ENCODE data around the gene SMCO1. TPM values are rescaled to one million over a fixed set of nuclear protein-coding genes. Genes with fewer than 3 reads are reported as not detected.
"Not testable (repeated sequence)": the region's sequence is repeated elsewhere in the genome, so short reads cannot be mapped to it uniquely, and the experiment has no call there.

SMCO1 gene
- total and polyA plus RNA-seq, 2 experiments from 2014 or later: not detected

GRCh38 chr3:196457470-196457869 lies 57.7 kb downstream of the SMCO1 start:
- H3K79me2 ChIP-seq (replicated peaks; ENCODE audit: insufficient read depth); H3K27ac Mint-ChIP-seq; H3K4me1 ChIP-seq (ENCODE audit: insufficient read depth); H3K4me3 ChIP-seq; H3K36me3 Mint-ChIP-seq (ENCODE audit: low read depth); H3K9me2 ChIP-seq (ENCODE audit: insufficient read depth); H3K4me3 Mint-ChIP-seq; H3K9me3 Mint-ChIP-seq; H3K4me2 ChIP-seq; H3K27me3 ChIP-seq (ENCODE audit: insufficient read depth); H3K27ac ChIP-seq (ENCODE audit: low read depth); H3K4me1 Mint-ChIP-seq; H4K20me1 ChIP-seq (replicated peaks; ENCODE audit: insufficient read depth); H3F3A ChIP-seq (replicated peaks; ENCODE audit: low read depth); H3K27me3 Mint-ChIP-seq (ENCODE audit: insufficient read depth, low read depth, poor library complexity); ATAC-seq; H3K36me3 ChIP-seq (ENCODE audit: insufficient read depth); H2AFZ ChIP-seq: not testable (repeated sequence)
- TF ChIP-seq CTCF (conservative IDR thresholded peaks at IDR 0.05; ENCODE audit: low read depth in 2 of 2): peak in 1 of 2 experiments; percentile 25; a peak in 1 of 4 replicates
- DNase-seq (ENCODE audit: low spot score): peak; percentile 32

Small RNAs within 50 kb of the gene (small RNA-seq; reads per million reads assigned to genes)
- 1.1 reads per million, percentile 64 among the genes with 10 or more reads in this experiment for gene RPS29P3 (ENCODE audit: low replicate concordance)

Other genes starting within 250 kb of the SMCO1 start
- gene PCYT1A, start 227.6 kb downstream of the SMCO1 start, total RNA-seq (2014; rRNA removed; shearing (Covaris generic)): 27.0 and 35.8 TPM in 2 replicates
- 11.3 and 11.6 TPM in 2 replicates for gene PCYT1A, start 227.6 kb downstream of the SMCO1 start, polyA plus RNA-seq (2016; fragmentation: Nextera tagmentation; extraction: Ambion mirVana)
- 7.7 and 11.3 TPM in 2 replicates for gene DYNLT2B, start 197.1 kb downstream of the SMCO1 start, total RNA-seq (2014; rRNA removed; shearing (Covaris generic))
- gene DYNLT2B, start 197.1 kb downstream of the SMCO1 start, polyA plus RNA-seq (2016; fragmentation: Nextera tagmentation; extraction: Ambion mirVana): 36.7 and 42.7 TPM in 2 replicates
- not detected in 2 replicates for gene TM4SF19, start 177.0 kb downstream of the SMCO1 start, total RNA-seq (2014; rRNA removed; shearing (Covaris generic))
- 0.16 TPM in 1 of 2 replicates, not detected in the other for gene TM4SF19, start 177.0 kb downstream of the SMCO1 start, polyA plus RNA-seq (2016; fragmentation: Nextera tagmentation; extraction: Ambion mirVana)
- gene UBXN7, start 82.9 kb downstream of the SMCO1 start, total RNA-seq (2014; rRNA removed; shearing (Covaris generic)): 45.2 and 46.2 TPM in 2 replicates
- gene UBXN7, start 82.9 kb downstream of the SMCO1 start, polyA plus RNA-seq (2016; fragmentation: Nextera tagmentation; extraction: Ambion mirVana): 27.6 and 37.9 TPM in 2 replicates
- 51.0 and 53.0 TPM in 2 replicates for gene RNF168, start 11.6 kb downstream of the SMCO1 start, total RNA-seq (2014; rRNA removed; shearing (Covaris generic))
- 29.5 and 33.0 TPM in 2 replicates for gene RNF168, start 11.6 kb downstream of the SMCO1 start, polyA plus RNA-seq (2016; fragmentation: Nextera tagmentation; extraction: Ambion mirVana)
- gene WDR53, start 53.2 kb upstream of the SMCO1 start, total RNA-seq (2014; rRNA removed; shearing (Covaris generic)): 1.6 and 6.8 TPM in 2 replicates
- gene WDR53, start 53.2 kb upstream of the SMCO1 start, polyA plus RNA-seq (2016; fragmentation: Nextera tagmentation; extraction: Ambion mirVana): 26.7 and 29.7 TPM in 2 replicates
- gene FBXO45, start 53.3 kb upstream of the SMCO1 start, total RNA-seq (2014; rRNA removed; shearing (Covaris generic)): 23.7 and 25.3 TPM in 2 replicates
- 10.3 and 11.5 TPM in 2 replicates for gene FBXO45, start 53.3 kb upstream of the SMCO1 start, polyA plus RNA-seq (2016; fragmentation: Nextera tagmentation; extraction: Ambion mirVana)
- gene NRROS, start 124.3 kb upstream of the SMCO1 start, total RNA-seq (2014; rRNA removed; shearing (Covaris generic)): 5.9 and 8.5 TPM in 2 replicates
- gene NRROS, start 124.3 kb upstream of the SMCO1 start, polyA plus RNA-seq (2016; fragmentation: Nextera tagmentation; extraction: Ambion mirVana): 1.2 and 2.3 TPM in 2 replicates
- gene CEP19, start 196.9 kb upstream of the SMCO1 start, total RNA-seq (2014; rRNA removed; shearing (Covaris generic)): 1.6 and 2.3 TPM in 2 replicates
- 1.8 and 2.5 TPM in 2 replicates for gene CEP19, start 196.9 kb upstream of the SMCO1 start, polyA plus RNA-seq (2016; fragmentation: Nextera tagmentation; extraction: Ambion mirVana)
- gene PIGX, start 197.0 kb upstream of the SMCO1 start, total RNA-seq (2014; rRNA removed; shearing (Covaris generic)): 14.5 and 24.4 TPM in 2 replicates
- gene PIGX, start 197.0 kb upstream of the SMCO1 start, polyA plus RNA-seq (2016; fragmentation: Nextera tagmentation; extraction: Ambion mirVana): 13.0 and 13.4 TPM in 2 replicates
- 49.4 and 56.0 TPM in 2 replicates for gene PAK2, start 224.5 kb upstream of the SMCO1 start, total RNA-seq (2014; rRNA removed; shearing (Covaris generic))
- gene PAK2, start 224.5 kb upstream of the SMCO1 start, polyA plus RNA-seq (2016; fragmentation: Nextera tagmentation; extraction: Ambion mirVana): 24.3 and 25.5 TPM in 2 replicates

All from GM23338 (cell line).